H1 (cell line): ENCODE data around the gene ADO. TPM values are rescaled to one million over a fixed set of nuclear protein-coding genes. Genes with fewer than 3 reads are reported as not detected.

Experiments
- CTCF ChIA-PET: fragments of 300-600 bp; sonication (Branson Sonifier 250); formaldehyde crosslinking; loops from one replicate; lab custom pipeline; 2021; ENCODE audit not compliant: partially characterized antibody; lab: Charles Lee
- POLR2A ChIA-PET: fragments of 300-600 bp; sonication (Branson Sonifier 250); formaldehyde crosslinking; loops from one replicate; lab custom pipeline; 2021; ENCODE audit warnings: inconsistent platforms; ENCODE audit not compliant: partially characterized antibody; lab: Charles Lee
- DNase-seq, 2 experiments: peaks; one replicate each; pipeline versions ENCODE4 v3.0.0 to v3.0.0-alpha.2; 2010 to 2022; ENCODE audit warnings: low spot score in 2 of 2, low read depth in 1 of 2, mixed read lengths in 1 of 2
- FAIRE-seq: peaks from 2 replicates; lab custom pipeline; 2011; peaks lifted over from hg19 to GRCh38; lab: Jason Lieb, UNC
- H2AFZ ChIP-seq: 2 replicates; pipeline ENCODE4 v1.8.1; 2012; ENCODE audit warnings: low read length, inconsistent platforms
- H2AK5ac ChIP-seq: 2 replicates; pipeline ENCODE4 v1.6.1; 2013; ENCODE audit warnings: low read depth, low read length
- H2BK120ac ChIP-seq: replicated peaks from 2 replicates; pipeline ENCODE3; 2013; ENCODE audit warnings: low read depth, low read length, inconsistent platforms
- H2BK12ac ChIP-seq: 2 replicates; pipeline ENCODE4 v1.6.1; 2013; ENCODE audit warnings: low read depth, low read length
- H2BK15ac ChIP-seq: 2 replicates; pipeline ENCODE4 v1.6.1; 2013; ENCODE audit warnings: low read length
- H2BK20ac ChIP-seq: 2 replicates; pipeline ENCODE4 v1.6.1; 2013; ENCODE audit warnings: low read length
- H2BK5ac ChIP-seq: 2 replicates; pipeline ENCODE4 v1.6.1; 2013; ENCODE audit warnings: low read depth, low read length
- H3K14ac ChIP-seq: 2 replicates; pipeline ENCODE4 v1.6.1; 2013; ENCODE audit warnings: inconsistent platforms; ENCODE audit not compliant: insufficient read length
- H3K18ac ChIP-seq: 2 replicates; pipeline ENCODE4 v1.6.1; 2013; ENCODE audit warnings: low read length; ENCODE audit errors: extremely low read depth
- H3K23ac ChIP-seq: 2 replicates; pipeline ENCODE4 v1.6.1; 2013; ENCODE audit warnings: inconsistent platforms; ENCODE audit not compliant: insufficient read length
- H3K23me2 ChIP-seq: 2 replicates; pipeline ENCODE4 v1.6.1; 2013; ENCODE audit warnings: low read depth, low read length
- H3K27ac ChIP-seq: 2 replicates; pipeline ENCODE4 v1.6.1; 2011; ENCODE audit warnings: low read depth, low read length, inconsistent platforms
- H3K27me3 ChIP-seq, 4 experiments: replicated peaks in 1 of 4; 1 replicate in 1 of 4; 2 replicates in 3 of 4; pipeline versions ENCODE4 v1.6.1 to v1.8.1; 2011 to 2013; ENCODE audit warnings: low read length in 3 of 4, mild to moderate bottlenecking in 3 of 4, inconsistent platforms in 2 of 4, mixed read lengths in 2 of 4, moderate library complexity in 1 of 4; ENCODE audit not compliant: control insufficient read depth in 3 of 4, insufficient read depth in 3 of 4; ENCODE audit errors: extremely low read depth in 1 of 4
- H3K36me3 ChIP-seq, 4 experiments: 2 replicates each; pipeline versions ENCODE4 v1.6.1 to v1.8.1; 2011 to 2013; ENCODE audit warnings: mild to moderate bottlenecking in 4 of 4, low read length in 3 of 4, moderate library complexity in 2 of 4, control low read depth in 1 of 4, inconsistent platforms in 1 of 4; ENCODE audit not compliant: insufficient read depth in 4 of 4, control insufficient read depth in 2 of 4
- H3K4ac ChIP-seq: replicated peaks from 2 replicates; pipeline ENCODE3; 2013; ENCODE audit warnings: low read length, low read depth, mixed read lengths, inconsistent platforms; ENCODE audit not compliant: insufficient read length
- H3K4me1 ChIP-seq, 4 experiments: replicated peaks in 1 of 4; 1 replicate in 1 of 4; 2 replicates in 3 of 4; pipeline versions ENCODE4 v1.6.1 to v1.8.1; 2011 to 2013; ENCODE audit warnings: low read length in 3 of 4, inconsistent platforms in 2 of 4, mixed read lengths in 1 of 4; ENCODE audit not compliant: insufficient read depth in 4 of 4, control insufficient read depth in 3 of 4
- H3K4me2 ChIP-seq, 2 experiments: 2 replicates each; pipeline versions ENCODE4 v1.6.1 to v1.8.1; 2011 to 2013; ENCODE audit warnings: low read depth in 2 of 2, low read length in 2 of 2, control low read depth in 1 of 2, inconsistent platforms in 1 of 2, mild to moderate bottlenecking in 1 of 2; ENCODE audit not compliant: insufficient read depth in 1 of 2
- H3K4me3 ChIP-seq, 4 experiments: fragments of 200-600, 300-600 bp in 1 of 4; sonication (generic), shearing (Covaris generic), sonication (Bioruptor Twin) in 1 of 4; 2 replicates each; pipeline versions ENCODE4 v1.5.1 to v1.8.1; 2011 to 2016; ENCODE audit warnings: low read length in 4 of 4, low read depth in 3 of 4, control low read depth in 2 of 4, inconsistent platforms in 2 of 4, mild to moderate bottlenecking in 2 of 4, mixed read lengths in 1 of 4, moderate library complexity in 1 of 4; ENCODE audit not compliant: insufficient read depth in 2 of 4; ENCODE audit errors: extremely low read depth in 1 of 4
- H3K56ac ChIP-seq: replicated peaks from 2 replicates; pipeline ENCODE3; 2013; ENCODE audit warnings: low read depth, mild to moderate bottlenecking, mixed read lengths, low read length, inconsistent platforms; ENCODE audit not compliant: insufficient read length
- H3K79me1 ChIP-seq: 2 replicates; pipeline ENCODE4 v1.6.1; 2013; ENCODE audit warnings: low read depth, low read length, control low read depth
- H3K79me2 ChIP-seq, 2 experiments: 2 replicates each; pipeline versions ENCODE4 v1.6.1 to v1.8.1; 2012 to 2013; ENCODE audit warnings: low read length in 2 of 2, mild to moderate bottlenecking in 2 of 2, inconsistent platforms in 1 of 2; ENCODE audit not compliant: insufficient read depth in 2 of 2, control insufficient read depth in 1 of 2
- H3K9ac ChIP-seq, 4 experiments: replicated peaks in 1 of 4; 1 replicate in 1 of 4; 2 replicates in 3 of 4; pipeline versions ENCODE4 v1.6.1 to v1.8.1; 2011 to 2013; ENCODE audit warnings: low read depth in 3 of 4, low read length in 3 of 4, control low read depth in 2 of 4, mild to moderate bottlenecking in 2 of 4, moderate library complexity in 2 of 4, inconsistent platforms in 1 of 4; ENCODE audit errors: extremely low read depth in 1 of 4
- H3K9me3 ChIP-seq, 2 experiments: 2 replicates each; pipeline versions ENCODE4 v1.6.1 to v1.8.1; 2012 to 2013; ENCODE audit warnings: mild to moderate bottlenecking in 2 of 2, moderate library complexity in 2 of 2, control low read depth in 1 of 2, inconsistent platforms in 1 of 2, low read depth in 1 of 2, low read length in 1 of 2, mixed read lengths in 1 of 2; ENCODE audit not compliant: insufficient read depth in 2 of 2
- H4K20me1 ChIP-seq, 2 experiments: replicated peaks in 1 of 2; 2 replicates each; pipeline versions ENCODE3 to v1.8.1; 2011 to 2013; ENCODE audit warnings: inconsistent platforms in 2 of 2, low read length in 2 of 2, mild to moderate bottlenecking in 1 of 2; ENCODE audit not compliant: insufficient read depth in 2 of 2, control insufficient read depth in 1 of 2
- H4K5ac ChIP-seq: 2 replicates; pipeline ENCODE4 v1.6.1; 2013; ENCODE audit warnings: low read length, low read depth, mixed read lengths, inconsistent platforms; ENCODE audit not compliant: insufficient read length
- H4K8ac ChIP-seq: 2 replicates; pipeline ENCODE4 v1.8.0; 2013; ENCODE audit warnings: mild to moderate bottlenecking, moderate library complexity, low read length, inconsistent platforms; ENCODE audit not compliant: insufficient read depth; ENCODE audit errors: extremely low read depth
- H4K91ac ChIP-seq: replicated peaks from 2 replicates; pipeline ENCODE3; 2013; ENCODE audit warnings: low read length, mixed read lengths, inconsistent platforms; ENCODE audit not compliant: insufficient read length
- JUN ChIP-seq: IDR thresholded peaks from 2 replicates; pipeline ENCODE4 v1.6.1; 2011; ENCODE audit warnings: low read depth, mild to moderate bottlenecking, improper control_type of control experiment, low read length
- WGBS, 2 experiments: shearing (Covaris generic) in 1 of 2; methylation state at CpG; one replicate each; pipeline versions ENCODE4 v1.1.6 to v1.1.7; 2013 to 2015; ENCODE audit warnings: low lambda C conversion rate in 2 of 2, mixed read lengths in 2 of 2, inconsistent platforms in 1 of 2, low coverage in 1 of 2, missing lambda C conversion rate in 1 of 2; ENCODE audit not compliant: insufficient replicate concordance in 2 of 2, insufficient coverage in 1 of 2, insufficient read length in 1 of 2; ENCODE audit errors: extremely low coverage in 1 of 2, missing lambda C conversion rate in 1 of 2; 5-methylcytosine and 5-hydroxymethylcytosine counted together
- polyA plus RNA-seq, 7 experiments: library from polyadenylated mRNA; depleted of rRNA in 3 of 7; stranded (reverse) in 5 of 7; unstranded in 2 of 7; fragments of >200 nt in 5 of 7; fragments of 200-250 nt in 2 of 7; gene quantifications; 1 replicate in 5 of 7; 2 replicates in 1 of 7; 4 replicates in 1 of 7; pipeline versions ENCODE4 v1.2.1 to v1.2.3, GENCODE V29; 2011 to 2013; ENCODE audit warnings: missing spikeins in 2 of 7, mixed read lengths in 2 of 7
- total RNA-seq: library from RNA; stranded (reverse); fragmentation: NEBNext Ultra II Directional; extraction: Animal tissue kit (Norgen Biotek cat#: 25700); gene quantifications from 2 replicates; pipeline ENCODE4 v1.2.1, GENCODE V29; 2021

ADO gene
- total and polyA plus RNA-seq, 2 of the 8 experiments (the other 6 are each of a cell fraction or from before 2014, with no cell fraction given), result 18.7 to 27.9 TPM

GRCh38 chr10:62755662-62756653 lies 48.6 kb upstream of the ADO start:
- peaks cover 4% of the 10 kb centered on the region; the same call in 1 of the 2 replicates for H3K23me2 ChIP-seq
- no peak overlapping the region for H3K14ac ChIP-seq
- H2BK12ac ChIP-seq, result no peak overlapping the region
- no peaks in the 10 kb centered on the region for H3K4me1 ChIP-seq
- no peaks in the 10 kb centered on the region for H3K79me1 ChIP-seq
- H3K27me3 ChIP-seq, result no peaks in the 10 kb centered on the region
- H3K9ac ChIP-seq, result no peak overlapping the region
- H4K91ac ChIP-seq, result no peak overlapping the region
- no peak overlapping the region for H3K4me2 ChIP-seq
- H3K23ac ChIP-seq, result no peak overlapping the region
- H3K27ac ChIP-seq, result no peak overlapping the region
- H3K4ac ChIP-seq, result no peak overlapping the region
- ChIA-PET POLR2A (no interaction called here), CTCF (no interaction called here)
- no peak overlapping the region for H2BK15ac ChIP-seq
- DNase-seq (no peak), FAIRE-seq (no peak)
- no peak overlapping the region for H3K18ac ChIP-seq
- no peak overlapping the region for H2BK5ac ChIP-seq
- 88% methylated on average over 8 of the region's 8 CpGs; no CpG with 5 or more reads in 1 of the 2 experiments for WGBS, 2 experiments
- H4K20me1 ChIP-seq, result no peaks in the 10 kb centered on the region
- H3K4me3 ChIP-seq, result no peak overlapping the region
- H2BK20ac ChIP-seq, result no peak overlapping the region
- H2BK120ac ChIP-seq, result no peak overlapping the region
- no peaks in the 10 kb centered on the region for H3K79me2 ChIP-seq
- no peaks in the 10 kb centered on the region for H3K9me3 ChIP-seq
- no peak overlapping the region for H3K56ac ChIP-seq
- H4K8ac ChIP-seq, result no peak overlapping the region
- no peak overlapping the region for H4K5ac ChIP-seq
- H3K36me3 ChIP-seq, result no peaks in the 10 kb centered on the region
- 0 out of 2 replicates have a peak overlapping the region, but pooled peaks have one; percentile 3 for H2AK5ac ChIP-seq
- no peak overlapping the region for H2AFZ ChIP-seq
- no peak for TF ChIP-seq JUN
